ENCODE results near the gene DGKE. TPM values are rescaled to one million over a fixed set of nuclear protein-coding genes. Genes with fewer than 3 reads are reported as not detected.
A peak's percentile ranks its signal among the peaks of the same experiment; 100 is the strongest.

Gene DGKE
- 1 to 10 TPM in 2 of 4 donors, under 1 TPM in 2; 0.27 to 2.8 (median 1.3) TPM for polyA plus RNA-seq
- long read RNA-seq, donor 1, result 0 reads
- long read RNA-seq, donor 2, result 0 reads
- long read RNA-seq, donor 3, result 0 reads
- long read RNA-seq, donor 4, result 0 reads
- long read RNA-seq, donor 5, result 0 reads
- long read RNA-seq, donor 6, partial matches to known transcripts, result 0 of 1 reads
- long read RNA-seq, donor 6, other reads (novel, unspliced or antisense), result 0 of 1 reads
- long read RNA-seq, donor 7, result 0 reads
- long read RNA-seq, donor 8, result 0 reads
- long read RNA-seq, donor 9, result 0 reads
- long read RNA-seq, donor 10, full-length matches to known transcripts, result 1 of 1 reads
- long read RNA-seq, donor 10, partial matches to known transcripts, result 0 of 1 reads
- long read RNA-seq, donor 10, other reads (novel, unspliced or antisense), result 0 of 1 reads

DNA sequence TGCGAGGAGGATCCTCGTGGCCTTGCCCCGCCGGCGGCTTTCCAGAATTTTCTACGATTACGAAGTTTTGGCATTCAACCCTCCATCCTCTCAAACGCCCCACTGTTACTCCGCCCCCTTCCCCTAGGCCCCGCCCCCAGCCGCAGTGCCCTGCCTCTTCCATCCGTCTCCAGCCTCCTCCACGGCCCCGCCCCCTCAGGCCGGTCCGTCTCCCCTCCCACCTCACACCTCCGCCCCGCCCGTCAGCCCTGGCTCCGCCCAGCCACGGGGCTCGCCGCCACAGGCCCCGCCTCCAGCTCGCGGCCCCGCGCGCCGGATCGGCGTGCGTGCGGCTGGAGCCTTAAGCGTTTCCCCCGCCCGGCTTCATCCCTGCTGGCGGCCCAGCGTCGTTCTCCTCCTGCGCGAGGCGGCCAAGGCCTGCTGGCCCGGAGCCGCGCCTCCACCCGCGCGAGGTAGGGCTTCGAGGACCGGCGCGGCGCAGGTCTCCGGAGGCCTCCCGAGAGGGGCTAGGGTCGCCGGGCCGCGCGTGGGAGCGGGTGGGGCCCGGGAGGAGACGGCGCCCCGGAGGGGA is at the start of gene DGKE, which contains the start of gene C17orf67:
Gene DGKE, plus strand, starts transcription at position 343 of the 571 bp plus-strand sequence. CDS start 645 bp downstream, outside the sequence.
Gene C17orf67, minus strand, starts transcription at position 112 of the 571 bp plus-strand sequence. CDS start 18,110 bp downstream, outside the sequence.
- Histone ChIP-seq H3K36me3 (ENCODE audit: control insufficient read depth in 3 of 3, insufficient read depth in 2 of 3, low read depth in 1 of 3, low read length in 3 of 3) (no peaks in the 10 kb centered on the region), H3K27me3 (ENCODE audit: control insufficient read depth in 3 of 3, insufficient read depth in 3 of 3, low read length in 3 of 3) (peaks cover 0 to 6% (median 0%) of the 10 kb centered on the region in 3 donors), H3K9me3 (ENCODE audit: control insufficient read depth in 2 of 2, insufficient read depth in 1 of 2, low read depth in 1 of 2, low read length in 1 of 2) (no peaks in the 10 kb centered on the region), H3K27ac (ENCODE audit: low read depth in 1 of 3, low read length in 2 of 3) (peak within 1 kb of the TSS; percentile 36 to 84 (median 83)), H3K4me3 (ENCODE audit: low read depth in 1 of 3, low read length in 3 of 3) (peak within 1 kb of the TSS; percentile 60 to 83 (median 79)), H3K4me1 (ENCODE audit: control insufficient read depth in 3 of 3, insufficient read depth in 2 of 3, low read depth in 1 of 3, low read length in 2 of 3) (peaks cover 0 to 12% (median 8%) of the 10 kb centered on the region in 3 donors)
- FAIRE-seq, result no peak
- peak; percentile 97 for DNase-seq
- WGBS, 3 donors, result 0 to 1% (median 0%) methylated on average over 31 to 66 of the region's 66 CpGs

DNA sequence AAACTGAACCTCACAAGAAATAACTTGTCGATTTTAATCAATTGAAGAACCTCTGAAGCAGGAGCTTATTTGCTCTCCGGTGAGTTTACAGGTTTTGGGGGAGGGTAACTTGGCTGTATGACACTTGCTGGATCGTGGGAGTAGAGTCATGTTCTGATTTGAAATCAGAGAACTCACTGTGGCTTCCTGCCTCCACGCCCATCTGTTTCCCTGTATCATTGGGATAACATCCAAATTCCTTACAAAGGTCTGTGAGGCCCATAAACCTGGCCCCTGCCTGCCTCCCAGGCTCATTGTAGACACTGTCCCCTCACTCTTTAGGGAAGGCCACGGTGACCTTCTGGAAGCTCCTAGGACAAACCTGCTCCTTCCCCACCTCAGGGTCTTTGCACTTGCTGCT is 48.5 kb upstream of the DGKE start:
- H3K4me1 ChIP-seq (ENCODE audit: control insufficient read depth in 3 of 3, insufficient read depth in 2 of 3, low read depth in 1 of 3, low read length in 2 of 3), result peaks cover 0 to 3% (median 0%) of the 10 kb centered on the region in 3 donors
- H3K9me3 ChIP-seq (ENCODE audit: control insufficient read depth in 2 of 2, insufficient read depth in 1 of 2, low read depth in 1 of 2, low read length in 1 of 2), result no peaks in the 10 kb centered on the region
- peak in 1 of 2 donors; percentile 19 for DNase-seq
- H3K27ac ChIP-seq (ENCODE audit: low read depth in 1 of 3, low read length in 2 of 3), result peak overlapping the region in 1 of 3 donors; percentile 73
- no peak for FAIRE-seq
- peaks cover 0 to 20% (median 0%) of the 10 kb centered on the region in 3 donors for H3K27me3 ChIP-seq (ENCODE audit: control insufficient read depth in 3 of 3, insufficient read depth in 3 of 3, low read length in 3 of 3)
- 41 to 59% (median 47%) methylated on average over 5 of the region's 5 CpGs for WGBS, 3 donors
- no peaks in the 10 kb centered on the region for H3K36me3 ChIP-seq (ENCODE audit: control insufficient read depth in 3 of 3, insufficient read depth in 2 of 3, low read depth in 1 of 3, low read length in 3 of 3)
- no peak overlapping the region for H3K4me3 ChIP-seq (ENCODE audit: low read depth in 1 of 3, low read length in 3 of 3)

DNA sequence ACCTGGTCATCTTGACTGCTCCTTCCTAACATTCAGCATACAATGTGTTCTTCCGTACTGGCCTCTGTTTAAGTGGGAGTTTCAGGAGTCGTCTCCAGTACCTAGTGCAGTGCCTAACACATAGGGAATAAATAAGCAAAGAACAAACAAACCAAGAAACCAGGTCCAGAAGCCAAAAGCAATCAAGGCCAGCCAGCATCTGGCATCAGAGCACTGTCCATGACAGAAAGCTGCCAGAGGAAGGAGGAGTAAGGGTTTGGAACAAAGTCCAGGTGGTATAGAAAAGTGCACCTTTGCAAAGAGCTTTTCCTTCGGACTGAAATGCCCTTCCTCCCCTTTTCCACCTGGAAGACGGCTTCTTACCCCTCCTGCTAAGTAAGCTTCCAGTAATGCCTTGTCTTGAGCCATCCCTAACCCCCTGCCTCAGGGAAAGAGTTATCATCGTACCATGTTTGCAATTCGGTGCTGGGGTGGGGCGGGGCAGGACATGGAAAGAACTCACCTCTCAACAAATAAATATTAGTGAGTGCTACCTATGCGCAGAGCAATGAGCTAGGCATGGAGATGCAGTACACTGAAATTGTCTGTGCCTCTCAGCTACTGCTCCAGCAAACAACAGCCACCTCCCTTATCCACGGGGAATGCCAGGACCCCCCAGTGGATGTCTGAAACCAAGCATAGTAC is 47.8 kb upstream of the DGKE start:
- 30 to 67% (median 47%) methylated on average over 9 of the region's 9 CpGs for WGBS, 3 donors
- H3K27ac ChIP-seq (ENCODE audit: low read depth in 1 of 3, low read length in 2 of 3), result peak overlapping the region in 2 of 3 donors; percentile 58 to 73
- H3K9me3 ChIP-seq (ENCODE audit: control insufficient read depth in 2 of 2, insufficient read depth in 1 of 2, low read depth in 1 of 2, low read length in 1 of 2), result no peaks in the 10 kb centered on the region
- FAIRE-seq (no peak), DNase-seq (peak in 1 of 2 donors; percentile 70)
- no peaks in the 10 kb centered on the region for H3K36me3 ChIP-seq (ENCODE audit: control insufficient read depth in 3 of 3, insufficient read depth in 2 of 3, low read depth in 1 of 3, low read length in 3 of 3)
- no peak overlapping the region for H3K4me3 ChIP-seq (ENCODE audit: low read depth in 1 of 3, low read length in 3 of 3)
- H3K27me3 ChIP-seq (ENCODE audit: control insufficient read depth in 3 of 3, insufficient read depth in 3 of 3, low read length in 3 of 3), result peaks cover 0 to 13% (median 0%) of the 10 kb centered on the region in 3 donors
- peaks cover 0 to 3% (median 0%) of the 10 kb centered on the region in 3 donors for H3K4me1 ChIP-seq (ENCODE audit: control insufficient read depth in 3 of 3, insufficient read depth in 2 of 3, low read depth in 1 of 3, low read length in 2 of 3)

DNA sequence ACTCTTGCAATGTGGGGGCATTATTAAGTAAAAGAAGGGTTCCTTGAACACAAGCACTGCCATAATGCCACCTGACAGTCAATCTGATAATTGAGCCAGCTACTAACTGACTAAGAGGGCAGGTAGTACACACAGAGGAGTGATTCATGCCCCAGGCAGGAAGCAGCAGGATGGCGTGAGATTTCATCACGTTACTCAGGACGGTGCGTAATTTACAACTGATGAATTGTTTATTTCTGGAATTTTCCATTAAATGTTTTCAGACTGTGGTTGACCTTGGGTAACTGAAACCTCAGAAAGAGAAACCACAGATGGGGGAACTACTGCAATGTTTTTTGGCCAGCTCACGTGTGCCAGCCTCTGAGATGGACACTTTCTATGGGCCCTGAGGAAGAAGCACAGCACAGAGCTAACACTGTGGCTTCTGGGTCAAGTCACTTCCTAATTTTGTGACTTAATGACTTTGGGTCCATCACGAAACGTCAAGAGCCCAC is 46.9 kb upstream of the DGKE start:
- Histone ChIP-seq H3K36me3 (ENCODE audit: control insufficient read depth in 3 of 3, insufficient read depth in 2 of 3, low read depth in 1 of 3, low read length in 3 of 3) (no peaks in the 10 kb centered on the region), H3K27ac (ENCODE audit: low read depth in 1 of 3, low read length in 2 of 3) (peak overlapping the region in 2 of 3 donors; percentile 39 to 77), H3K27me3 (ENCODE audit: control insufficient read depth in 3 of 3, insufficient read depth in 3 of 3, low read length in 3 of 3) (peaks cover 0 to 4% (median 0%) of the 10 kb centered on the region in 3 donors), H3K4me3 (ENCODE audit: low read depth in 1 of 3, low read length in 3 of 3) (no peak overlapping the region), H3K9me3 (ENCODE audit: control insufficient read depth in 2 of 2, insufficient read depth in 1 of 2, low read depth in 1 of 2, low read length in 1 of 2) (no peaks in the 10 kb centered on the region), H3K4me1 (ENCODE audit: control insufficient read depth in 3 of 3, insufficient read depth in 2 of 3, low read depth in 1 of 3, low read length in 2 of 3) (peaks cover 0 to 3% (median 0%) of the 10 kb centered on the region in 3 donors)
- DNase-seq (peak in 1 of 2 donors; percentile 87), FAIRE-seq (no peak)
- 24 to 38% (median 35%) methylated on average over 7 of the region's 7 CpGs for WGBS, 3 donors

DNA sequence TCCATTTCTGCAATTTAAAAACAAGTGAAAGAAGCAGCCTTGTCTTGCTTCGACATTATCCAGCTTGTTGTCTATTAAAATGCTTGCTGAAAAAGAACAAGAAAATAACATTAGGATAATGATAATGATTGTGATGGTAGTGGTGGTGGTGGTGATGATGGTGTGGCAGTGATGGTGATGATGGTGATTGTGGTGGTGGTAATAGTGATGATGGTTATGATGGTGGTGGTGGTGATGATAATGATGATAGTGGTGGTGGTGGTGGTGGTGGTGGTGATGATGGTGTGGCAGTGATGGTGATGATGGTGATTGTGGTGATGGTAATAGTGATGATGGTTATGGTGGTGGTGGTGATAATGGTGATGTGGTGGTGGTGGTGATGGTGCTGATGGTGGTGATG is 41.7 kb upstream of the DGKE start:
- Histone ChIP-seq H3K9me3 (ENCODE audit: control insufficient read depth in 2 of 2, insufficient read depth in 1 of 2, low read depth in 1 of 2, low read length in 1 of 2) (no peaks in the 10 kb centered on the region), H3K4me1 (ENCODE audit: control insufficient read depth in 3 of 3, insufficient read depth in 2 of 3, low read depth in 1 of 3, low read length in 2 of 3) (peaks cover 0 to 9% (median 0%) of the 10 kb centered on the region in 3 donors), H3K4me3 (ENCODE audit: low read depth in 1 of 3, low read length in 3 of 3) (no peak overlapping the region), H3K27ac (ENCODE audit: low read depth in 1 of 3, low read length in 2 of 3) (no peak overlapping the region), H3K27me3 (ENCODE audit: control insufficient read depth in 3 of 3, insufficient read depth in 3 of 3, low read length in 3 of 3) (no peaks in the 10 kb centered on the region), H3K36me3 (ENCODE audit: control insufficient read depth in 3 of 3, insufficient read depth in 2 of 3, low read depth in 1 of 3, low read length in 3 of 3) (no peaks in the 10 kb centered on the region)
- WGBS, 3 donors, result 92 to 97% (median 97%) methylated on average over 1 of the region's 1 CpG
- DNase-seq (no peak), FAIRE-seq (no peak)

DNA sequence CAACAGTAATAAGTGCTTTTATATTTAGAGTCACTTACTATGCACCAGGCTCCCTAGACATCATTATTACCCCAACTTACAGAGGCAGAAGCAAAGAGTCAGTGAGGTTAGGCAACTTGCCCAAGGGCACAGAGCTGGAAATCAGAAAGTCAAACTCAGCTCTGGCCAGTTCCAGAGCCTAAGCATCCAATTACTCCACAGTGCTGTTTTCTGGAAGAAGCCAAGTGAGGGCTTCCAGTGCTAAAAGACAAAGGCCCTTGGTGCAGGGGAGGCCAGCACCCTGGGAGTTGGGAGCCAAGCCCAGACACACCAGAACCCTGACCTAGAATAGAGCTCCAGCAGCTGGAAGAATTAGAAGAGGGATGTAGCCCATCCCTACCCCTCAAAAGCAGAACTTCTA is 40.4 kb upstream of the DGKE start:
- peak overlapping the region in 2 of 3 donors; percentile 1 to 57 for H3K27ac ChIP-seq (ENCODE audit: low read depth in 1 of 3, low read length in 2 of 3)
- H3K9me3 ChIP-seq (ENCODE audit: control insufficient read depth in 2 of 2, insufficient read depth in 1 of 2, low read depth in 1 of 2, low read length in 1 of 2), result no peaks in the 10 kb centered on the region
- DNase-seq (no peak), FAIRE-seq (no peak)
- H3K36me3 ChIP-seq (ENCODE audit: control insufficient read depth in 3 of 3, insufficient read depth in 2 of 3, low read depth in 1 of 3, low read length in 3 of 3), result no peaks in the 10 kb centered on the region
- no peaks in the 10 kb centered on the region for H3K27me3 ChIP-seq (ENCODE audit: control insufficient read depth in 3 of 3, insufficient read depth in 3 of 3, low read length in 3 of 3)
- H3K4me1 ChIP-seq (ENCODE audit: control insufficient read depth in 3 of 3, insufficient read depth in 2 of 3, low read depth in 1 of 3, low read length in 2 of 3), result peaks cover 0 to 9% (median 0%) of the 10 kb centered on the region in 3 donors
- peak overlapping the region in 1 of 3 donors; percentile 0 for H3K4me3 ChIP-seq (ENCODE audit: low read depth in 1 of 3, low read length in 3 of 3)

DNA sequence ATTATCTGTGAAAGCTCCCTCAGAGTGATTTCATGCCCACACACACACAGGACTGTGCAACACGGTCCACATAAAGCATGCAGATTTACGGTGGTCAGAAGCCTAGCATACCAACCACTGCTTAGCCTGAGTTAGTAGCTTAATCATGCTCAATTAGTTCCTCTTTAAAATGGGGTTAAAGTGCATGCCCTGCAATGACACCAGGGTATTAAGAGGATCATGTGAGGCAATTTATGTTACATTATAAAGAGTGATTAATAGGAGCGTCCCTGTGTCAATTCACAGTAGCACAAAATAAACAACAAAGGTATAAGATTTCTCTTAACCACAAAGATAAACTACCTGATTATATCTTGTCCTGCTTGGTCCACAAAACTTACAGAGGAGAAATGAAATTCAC is 40.0 kb upstream of the DGKE start:
- DNase-seq, result peak in 1 of 2 donors; percentile 89
- Histone ChIP-seq H3K4me3 (ENCODE audit: low read depth in 1 of 3, low read length in 3 of 3) (peak overlapping the region in 1 of 3 donors; percentile 39), H3K4me1 (ENCODE audit: control insufficient read depth in 3 of 3, insufficient read depth in 2 of 3, low read depth in 1 of 3, low read length in 2 of 3) (peaks cover 0 to 9% (median 0%) of the 10 kb centered on the region in 3 donors), H3K9me3 (ENCODE audit: control insufficient read depth in 2 of 2, insufficient read depth in 1 of 2, low read depth in 1 of 2, low read length in 1 of 2) (no peaks in the 10 kb centered on the region), H3K27ac (ENCODE audit: low read depth in 1 of 3, low read length in 2 of 3) (peak overlapping the region in 2 of 3 donors; percentile 1 to 57), H3K36me3 (ENCODE audit: control insufficient read depth in 3 of 3, insufficient read depth in 2 of 3, low read depth in 1 of 3, low read length in 3 of 3) (no peaks in the 10 kb centered on the region), H3K27me3 (ENCODE audit: control insufficient read depth in 3 of 3, insufficient read depth in 3 of 3, low read length in 3 of 3) (no peaks in the 10 kb centered on the region)
- WGBS, 3 donors, result 7 to 36% (median 25%) methylated on average over 3 of the region's 3 CpGs
- no peak for FAIRE-seq
